PFSK-1 (cell line): ENCODE measurements around the gene PPP1R9A.

Experiments used
- FOXP2 ChIP-seq: optimal IDR thresholded peaks from 2 replicates; pipeline ENCODE3; 2011; ENCODE audit warnings: borderline replicate concordance, control low read depth, inconsistent platforms; ENCODE audit not compliant: insufficient read depth; ENCODE audit errors: extremely low read length, extremely low read depth
- POLR2AphosphoS5 ChIP-seq: IDR thresholded peaks from 2 replicates; pipeline ENCODE4 v1.6.1; 2012; ENCODE audit warnings: low read depth, mild to moderate bottlenecking, control low read depth, low read length, moderate library complexity
- SIN3A ChIP-seq: IDR thresholded peaks from 2 replicates; pipeline ENCODE4 v1.6.1; 2012; ENCODE audit warnings: mild to moderate bottlenecking, low read length, moderate library complexity, borderline replicate concordance; ENCODE audit not compliant: insufficient read depth
- TAF1 ChIP-seq: IDR thresholded peaks from 2 replicates; pipeline ENCODE4 v1.6.1; 2012; ENCODE audit warnings: low read length, control low read depth, borderline replicate concordance; ENCODE audit not compliant: insufficient read depth
- TF ChIP-seq, protein P1 (sequence below), 2 experiments: IDR thresholded peaks; 2 replicates each; pipeline versions ENCODE4 v1.6.1 to v1.8.0; 2011 to 2012; ENCODE audit warnings: low read depth in 2 of 2, low read length in 2 of 2, control low read depth in 1 of 2, inconsistent platforms in 1 of 2, mild to moderate bottlenecking in 1 of 2, moderate library complexity in 1 of 2; ENCODE audit not compliant: insufficient read depth in 1 of 2

The PPP1R9A gene

DNA sequence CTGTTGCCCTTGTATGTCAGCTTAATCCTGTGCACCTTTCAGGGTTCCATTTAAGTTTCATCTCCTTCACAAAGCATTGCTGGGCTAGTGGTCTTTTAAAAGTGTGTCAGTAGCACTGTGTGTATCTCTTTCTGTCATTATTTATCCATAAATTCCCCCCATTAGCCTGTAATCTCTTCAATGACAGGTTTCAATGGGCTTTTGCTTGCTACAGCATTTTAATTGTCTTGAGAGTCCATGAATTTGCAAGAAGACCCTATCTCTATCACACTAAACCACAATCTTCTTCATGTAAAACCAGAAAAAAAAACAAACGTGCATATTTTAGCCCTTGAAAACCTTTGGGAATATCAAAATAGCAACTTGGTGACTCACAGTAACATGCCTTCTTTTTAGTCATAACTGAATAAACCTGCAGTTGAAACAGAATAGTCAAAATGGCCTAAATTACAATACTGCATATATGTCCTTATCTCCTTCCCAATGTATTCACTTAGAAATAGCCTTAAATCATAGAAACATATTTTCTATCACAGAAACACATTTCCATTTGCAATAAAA lies 298.4 kb downstream of the PPP1R9A start:
- TF ChIP-seq, protein P1, sequence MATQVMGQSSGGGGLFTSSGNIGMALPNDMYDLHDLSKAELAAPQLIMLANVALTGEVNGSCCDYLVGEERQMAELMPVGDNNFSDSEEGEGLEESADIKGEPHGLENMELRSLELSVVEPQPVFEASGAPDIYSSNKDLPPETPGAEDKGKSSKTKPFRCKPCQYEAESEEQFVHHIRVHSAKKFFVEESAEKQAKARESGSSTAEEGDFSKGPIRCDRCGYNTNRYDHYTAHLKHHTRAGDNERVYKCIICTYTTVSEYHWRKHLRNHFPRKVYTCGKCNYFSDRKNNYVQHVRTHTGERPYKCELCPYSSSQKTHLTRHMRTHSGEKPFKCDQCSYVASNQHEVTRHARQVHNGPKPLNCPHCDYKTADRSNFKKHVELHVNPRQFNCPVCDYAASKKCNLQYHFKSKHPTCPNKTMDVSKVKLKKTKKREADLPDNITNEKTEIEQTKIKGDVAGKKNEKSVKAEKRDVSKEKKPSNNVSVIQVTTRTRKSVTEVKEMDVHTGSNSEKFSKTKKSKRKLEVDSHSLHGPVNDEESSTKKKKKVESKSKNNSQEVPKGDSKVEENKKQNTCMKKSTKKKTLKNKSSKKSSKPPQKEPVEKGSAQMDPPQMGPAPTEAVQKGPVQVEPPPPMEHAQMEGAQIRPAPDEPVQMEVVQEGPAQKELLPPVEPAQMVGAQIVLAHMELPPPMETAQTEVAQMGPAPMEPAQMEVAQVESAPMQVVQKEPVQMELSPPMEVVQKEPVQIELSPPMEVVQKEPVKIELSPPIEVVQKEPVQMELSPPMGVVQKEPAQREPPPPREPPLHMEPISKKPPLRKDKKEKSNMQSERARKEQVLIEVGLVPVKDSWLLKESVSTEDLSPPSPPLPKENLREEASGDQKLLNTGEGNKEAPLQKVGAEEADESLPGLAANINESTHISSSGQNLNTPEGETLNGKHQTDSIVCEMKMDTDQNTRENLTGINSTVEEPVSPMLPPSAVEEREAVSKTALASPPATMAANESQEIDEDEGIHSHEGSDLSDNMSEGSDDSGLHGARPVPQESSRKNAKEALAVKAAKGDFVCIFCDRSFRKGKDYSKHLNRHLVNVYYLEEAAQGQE (IDR thresholded peaks at IDR 0.05; ENCODE audit: insufficient read depth in 1 of 2, low read depth in 2 of 2, low read length in 2 of 2), result no peak
- no peak for TF ChIP-seq SIN3A
- TF ChIP-seq TAF1, result no peak
- TF ChIP-seq POLR2AphosphoS5, result no peak
- TF ChIP-seq FOXP2, result no peak

DNA sequence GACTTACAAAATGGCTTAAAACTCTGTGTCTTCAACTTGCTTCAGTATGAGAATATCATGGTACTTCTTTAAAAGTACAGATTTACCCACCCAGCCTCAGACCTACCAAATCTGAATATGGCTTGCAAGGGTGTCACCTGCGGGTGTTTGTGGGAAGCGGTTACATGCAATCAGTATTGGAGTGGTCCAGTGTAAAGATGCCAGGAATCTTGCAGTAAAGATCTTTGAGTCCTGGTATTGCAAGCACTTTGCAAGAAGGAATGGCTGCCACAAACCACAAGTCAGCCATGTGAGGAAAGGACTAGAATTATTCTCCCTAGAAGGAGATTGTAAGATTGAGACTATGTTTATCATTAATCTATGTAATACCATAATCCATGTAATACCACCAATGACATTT lies 301.9 kb downstream of the PPP1R9A start:
- TF ChIP-seq FOXP2 (no peak), SIN3A (no peak), POLR2AphosphoS5 (no peak), TAF1 (no peak)
- TF ChIP-seq, protein P1 (IDR thresholded peaks at IDR 0.05; ENCODE audit: insufficient read depth in 1 of 2, low read depth in 2 of 2, low read length in 2 of 2), result no peak

DNA sequence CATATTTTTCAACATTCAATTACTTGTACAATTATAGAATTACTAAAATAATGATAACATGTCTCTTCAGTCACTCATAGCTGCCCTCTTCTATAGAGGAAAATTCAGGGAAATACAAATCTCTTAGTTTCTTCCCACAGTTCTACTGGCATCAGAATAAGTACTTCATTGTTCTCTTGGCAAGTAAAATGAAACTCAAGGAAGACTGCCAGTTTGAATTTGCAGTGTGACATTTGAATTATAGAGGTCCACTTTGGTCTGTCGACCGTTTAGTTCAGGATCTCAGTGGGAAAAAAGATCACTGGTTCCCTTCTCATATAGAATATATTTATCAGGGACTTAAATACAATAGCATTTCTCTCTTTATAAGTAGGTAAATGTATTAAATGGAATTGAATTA lies 302.4 kb downstream of the PPP1R9A start:
- TF ChIP-seq SIN3A, result no peak
- TF ChIP-seq, protein P1 (IDR thresholded peaks at IDR 0.05; ENCODE audit: insufficient read depth in 1 of 2, low read depth in 2 of 2, low read length in 2 of 2), result no peak
- TF ChIP-seq POLR2AphosphoS5, result no peak
- TF ChIP-seq TAF1, result no peak
- no peak for TF ChIP-seq FOXP2

DNA sequence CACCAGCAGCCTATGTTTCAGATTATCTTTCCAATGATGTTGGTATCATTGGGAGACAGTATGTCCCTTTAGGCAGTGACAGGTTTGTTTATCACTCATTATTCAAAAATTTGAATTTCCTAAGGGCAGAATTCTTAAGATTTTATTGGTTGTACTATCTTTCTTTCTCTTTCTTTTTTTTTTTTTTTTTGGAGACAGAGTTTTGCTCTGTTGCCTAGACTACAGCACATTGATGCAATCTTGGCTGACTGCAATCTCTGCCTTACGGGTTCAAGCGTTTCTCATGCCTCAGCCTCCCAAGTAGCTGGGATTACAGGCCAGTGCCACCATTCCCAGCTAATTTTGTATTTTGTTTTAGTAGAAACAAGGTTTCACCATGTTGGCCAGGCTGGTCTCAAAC lies 305.8 kb downstream of the PPP1R9A start:
- TF ChIP-seq SIN3A (no peak), POLR2AphosphoS5 (no peak), FOXP2 (no peak), TAF1 (no peak)
- TF ChIP-seq, protein P1 (IDR thresholded peaks at IDR 0.05; ENCODE audit: insufficient read depth in 1 of 2, low read depth in 2 of 2, low read length in 2 of 2), result no peak

DNA sequence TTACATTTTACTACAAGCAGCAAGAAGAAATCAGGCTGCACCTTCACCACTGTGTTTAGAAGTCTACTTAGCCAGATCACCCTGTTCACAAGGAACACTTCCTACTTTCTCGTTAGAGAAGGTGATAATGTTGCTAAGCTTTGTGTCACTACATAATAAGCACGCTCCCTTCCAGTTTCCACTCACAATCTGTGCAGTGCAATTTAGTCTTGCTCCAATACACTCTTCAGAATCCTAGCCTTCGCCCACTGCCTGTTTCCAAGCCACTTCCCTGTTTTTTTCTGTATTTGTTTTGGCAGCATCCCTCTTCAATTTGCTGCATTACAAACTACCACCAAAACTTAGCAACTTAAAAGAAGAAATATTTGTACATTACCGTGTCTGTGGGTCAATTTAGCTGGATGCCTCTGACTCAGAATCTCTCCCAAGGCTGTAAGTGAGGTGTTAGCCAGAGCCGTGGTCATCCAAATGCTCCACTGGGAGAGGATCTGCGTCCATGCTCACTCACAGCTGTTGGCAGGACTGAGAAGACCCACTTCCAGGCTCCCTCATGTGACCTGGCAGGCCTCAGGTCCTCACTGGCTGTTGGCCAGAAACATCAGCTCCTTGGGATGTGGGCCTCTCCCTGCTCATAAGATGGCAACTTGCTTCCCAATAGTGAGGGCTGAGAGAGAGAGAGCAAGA lies 306.6 kb downstream of the PPP1R9A start:
- TF ChIP-seq POLR2AphosphoS5, result no peak
- no peak for TF ChIP-seq TAF1
- TF ChIP-seq SIN3A, result no peak
- TF ChIP-seq, protein P1 (IDR thresholded peaks at IDR 0.05; ENCODE audit: insufficient read depth in 1 of 2, low read depth in 2 of 2, low read length in 2 of 2), result no peak
- TF ChIP-seq FOXP2, result no peak
